Karpas-422 (cell line): ENCODE measurements around the gene PPIL6. TPM values are rescaled to one million over a fixed set of nuclear protein-coding genes. Genes with fewer than 3 reads are reported as not detected.
A peak's percentile ranks its signal among the peaks of the same experiment; 100 is the strongest.

ENCODE experiments used
- DNase-seq: peaks from one replicate; pipeline ENCODE4 v3.0.0-alpha.2; 2015
- H2AFZ ChIP-seq: fragments of 200-600 bp; sonication (generic); 2 replicates; pipeline ENCODE4 v1.6.1; 2014; ENCODE audit warnings: antibody characterized with exemption, low read length, mixed read lengths
- H3K27ac ChIP-seq: fragments of 200-600 bp; sonication (generic); 2 replicates; pipeline ENCODE4 v1.5.1; 2014; ENCODE audit warnings: mild to moderate bottlenecking, low read length, moderate library complexity
- H3K27me3 ChIP-seq: fragments of 200-600 bp; sonication (generic); 2 replicates; pipeline ENCODE4 v1.6.1; 2014; ENCODE audit warnings: low read length, mixed read lengths
- H3K36me3 ChIP-seq: fragments of 200-600 bp; sonication (generic); 2 replicates; pipeline ENCODE4 v1.6.1; 2014; ENCODE audit warnings: low read length, mixed read lengths; ENCODE audit not compliant: insufficient read depth
- H3K4me1 ChIP-seq: fragments of 200-600 bp; sonication (generic); 2 replicates; pipeline ENCODE4 v1.6.1; 2014; ENCODE audit warnings: mild to moderate bottlenecking, low read length, mixed read lengths
- H3K4me2 ChIP-seq: fragments of 200-600 bp; sonication (generic); 2 replicates; pipeline ENCODE4 v1.6.1; 2014; ENCODE audit warnings: low read length, low read depth, mild to moderate bottlenecking; ENCODE audit not compliant: poor library complexity, severe bottlenecking
- H3K4me3 ChIP-seq: fragments of 200-600 bp; sonication (generic); 2 replicates; pipeline ENCODE4 v1.5.1; 2014; ENCODE audit warnings: mild to moderate bottlenecking, antibody characterized with exemption, low read length, mixed read lengths
- H3K79me2 ChIP-seq: fragments of 200-600 bp; sonication (generic); 2 replicates; pipeline ENCODE4 v1.6.1; 2014; ENCODE audit warnings: mild to moderate bottlenecking, low read length, mixed read lengths
- H3K9ac ChIP-seq: fragments of 200-600 bp; sonication (generic); 2 replicates; pipeline ENCODE4 v1.6.0; 2014; ENCODE audit warnings: low read length
- H3K9me2 ChIP-seq: fragments of 200-600 bp; sonication (generic), shearing (Covaris generic); replicated peaks from 2 replicates; pipeline ENCODE4 v1.6.0; 2014; ENCODE audit warnings: mild to moderate bottlenecking, low read length, moderate library complexity; ENCODE audit not compliant: insufficient read depth
- H3K9me3 ChIP-seq: fragments of 300-700, 200-600 bp; sonication (generic); 2 replicates; pipeline ENCODE4 v1.6.1; 2014; ENCODE audit warnings: low read length, mixed read lengths
- H4K20me1 ChIP-seq: fragments of 200-600 bp; sonication (generic); 2 replicates; pipeline ENCODE4 v1.6.1; 2014; ENCODE audit warnings: mild to moderate bottlenecking, antibody characterized with exemption, low read length, low read depth; ENCODE audit not compliant: insufficient read depth
- total RNA-seq: library from RNA; depleted of rRNA; stranded (reverse); fragments of >200 nt; shearing (Covaris generic); gene quantifications from 2 replicates; pipeline ENCODE4 v1.2.3, GENCODE V29; 2014; ENCODE audit warnings: low replicate concordance

PPIL6 gene
- total RNA-seq, 1 experiment from 2014 or later, result not detected

GRCh38 chr6:109449064-109449794 is 8.8 kb upstream of the PPIL6 start:
- Histone ChIP-seq H3K36me3 (0 out of 2 replicates have a peak, but pooled peaks cover 6% of the 10 kb centered on the region), H3K9ac (no peak overlapping the region)

GRCh38 chr6:109448615-109449014 is 8.2 kb upstream of the PPIL6 start:
- Histone ChIP-seq H4K20me1 (no peaks in the 10 kb centered on the region), H3K4me1 (no peaks in the 10 kb centered on the region), H3K79me2 (no peaks in the 10 kb centered on the region), H3K9me2 (no peaks in the 10 kb centered on the region), H3K36me3 (0 out of 2 replicates have a peak, but pooled peaks cover 6% of the 10 kb centered on the region), H3K27ac (no peak overlapping the region), H3K9ac (no peak overlapping the region), H2AFZ (no peak overlapping the region), H3K4me2 (no peak overlapping the region), H3K4me3 (no peak overlapping the region), H3K27me3 (no peaks in the 10 kb centered on the region), H3K9me3 (no peaks in the 10 kb centered on the region)
- DNase-seq, result no peak

More at GRCh38 chr6:109449064-109449794, 8.8 kb upstream of the PPIL6 start:
- Histone ChIP-seq H3K27me3 (no peaks in the 10 kb centered on the region), H2AFZ (no peak overlapping the region), H3K79me2 (peaks cover 5% of the 10 kb centered on the region; the same call in 1 of the 2 replicates), H3K9me3 (no peaks in the 10 kb centered on the region), H3K4me3 (no peak overlapping the region), H4K20me1 (no peaks in the 10 kb centered on the region), H3K9me2 (no peaks in the 10 kb centered on the region), H3K27ac (no peak overlapping the region), H3K4me1 (peaks cover 5% of the 10 kb centered on the region), H3K4me2 (no peak overlapping the region)
- no peak for DNase-seq

- no peaks in the 10 kb centered on the region for H3K9me3 ChIP-seq
- no peaks in the 10 kb centered on the region for H4K20me1 ChIP-seq
- H3K79me2 ChIP-seq, result no peaks in the 10 kb centered on the region
- no peaks in the 10 kb centered on the region for H3K9me2 ChIP-seq
- no peak overlapping the region for H3K27ac ChIP-seq
- 0 out of 2 replicates have a peak, but pooled peaks cover 6% of the 10 kb centered on the region for H3K36me3 ChIP-seq
- no peaks in the 10 kb centered on the region for H3K4me1 ChIP-seq
- H3K27me3 ChIP-seq, result no peaks in the 10 kb centered on the region
- H3K9ac ChIP-seq, result no peak overlapping the region
- no peak overlapping the region for H3K4me2 ChIP-seq
- peak; percentile 62 for DNase-seq
- H3K4me3 ChIP-seq, result no peak overlapping the region
- no peak overlapping the region for H2AFZ ChIP-seq
These were observed 7.6 kb upstream of the PPIL6 start for GRCh38 chr6:109447878-109448555.

- Histone ChIP-seq H3K27ac (no peak overlapping the region), H3K9me3 (no peaks in the 10 kb centered on the region), H3K4me3 (no peak overlapping the region), H2AFZ (no peak overlapping the region), H3K79me2 (no peaks in the 10 kb centered on the region), H3K27me3 (no peaks in the 10 kb centered on the region), H3K9me2 (no peaks in the 10 kb centered on the region), H4K20me1 (no peaks in the 10 kb centered on the region), H3K36me3 (0 out of 2 replicates have a peak, but pooled peaks cover 6% of the 10 kb centered on the region), H3K4me1 (peaks cover 4% of the 10 kb centered on the region), H3K9ac (no peak overlapping the region), H3K4me2 (no peak overlapping the region)
- no peak for DNase-seq
These were observed 6.7 kb upstream of the PPIL6 start for GRCh38 chr6:109447087-109447486.

GRCh38 chr6:109446541-109446940 is 6.1 kb upstream of the PPIL6 start:
- Histone ChIP-seq H3K4me3 (no peak overlapping the region), H4K20me1 (no peaks in the 10 kb centered on the region), H3K36me3 (0 out of 2 replicates have a peak, but pooled peaks cover 2% of the 10 kb centered on the region), H3K4me1 (peaks cover 9% of the 10 kb centered on the region), H3K9me2 (no peaks in the 10 kb centered on the region), H2AFZ (no peak overlapping the region), H3K9me3 (no peaks in the 10 kb centered on the region), H3K27me3 (no peaks in the 10 kb centered on the region), H3K27ac (no peak overlapping the region), H3K9ac (no peak overlapping the region), H3K79me2 (no peaks in the 10 kb centered on the region; the same call in 1 of the 2 replicates), H3K4me2 (no peak overlapping the region)
- DNase-seq, result no peak

GRCh38 chr6:109446072-109446471 is 5.6 kb upstream of the PPIL6 start:
- H3K79me2 ChIP-seq, result peaks cover 3% of the 10 kb centered on the region; the same call in 1 of the 2 replicates
- no peaks in the 10 kb centered on the region for H3K36me3 ChIP-seq
- H3K27ac ChIP-seq, result no peak overlapping the region
- no peak overlapping the region for H2AFZ ChIP-seq
- H3K4me3 ChIP-seq, result no peak overlapping the region
- H3K9me2 ChIP-seq, result no peaks in the 10 kb centered on the region
- H3K9me3 ChIP-seq, result no peaks in the 10 kb centered on the region
- H3K9ac ChIP-seq, result no peak overlapping the region
- no peak overlapping the region for H3K4me2 ChIP-seq
- peaks cover 13% of the 10 kb centered on the region for H3K4me1 ChIP-seq
- H4K20me1 ChIP-seq, result no peaks in the 10 kb centered on the region
- H3K27me3 ChIP-seq, result no peaks in the 10 kb centered on the region
- DNase-seq, result no peak

GRCh38 chr6:109445382-109445781 is 5.0 kb upstream of the PPIL6 start:
- H3K9me3 ChIP-seq, result no peaks in the 10 kb centered on the region
- H3K27me3 ChIP-seq, result no peaks in the 10 kb centered on the region
- no peaks in the 10 kb centered on the region for H3K36me3 ChIP-seq
- H3K4me1 ChIP-seq, result peaks cover 13% of the 10 kb centered on the region
- DNase-seq, result no peak
- H3K4me3 ChIP-seq, result no peak overlapping the region
- no peaks in the 10 kb centered on the region for H3K9me2 ChIP-seq
- no peak overlapping the region for H3K4me2 ChIP-seq
- no peaks in the 10 kb centered on the region for H4K20me1 ChIP-seq
- H3K79me2 ChIP-seq, result peaks cover 4% of the 10 kb centered on the region; the same call in 1 of the 2 replicates
- H3K9ac ChIP-seq, result no peak overlapping the region
- no peak overlapping the region for H3K27ac ChIP-seq
- H2AFZ ChIP-seq, result no peak overlapping the region

GRCh38 chr6:109443425-109443950 is 3.1 kb upstream of the PPIL6 start:
- Histone ChIP-seq H3K9me2 (no peaks in the 10 kb centered on the region), H3K27me3 (no peaks in the 10 kb centered on the region), H3K27ac (no peak overlapping the region), H3K4me3 (no peak overlapping the region), H2AFZ (no peak overlapping the region), H3K9me3 (no peaks in the 10 kb centered on the region), H3K4me1 (peaks cover 21% of the 10 kb centered on the region), H3K4me2 (no peak overlapping the region), H4K20me1 (no peaks in the 10 kb centered on the region), H3K79me2 (peaks cover 4% of the 10 kb centered on the region; the same call in 1 of the 2 replicates), H3K36me3 (no peaks in the 10 kb centered on the region), H3K9ac (no peak overlapping the region)
- DNase-seq, result no peak
